ENCODE data around the gene TMEM132E.

- TF ChIP-seq SMC3 (IDR thresholded peaks at IDR 0.05; ENCODE audit: borderline replicate concordance, low read length) (no peak), SP1 (IDR thresholded peaks at IDR 0.05; ENCODE audit: low read depth, low read length) (no peak)
Measured at GRCh38 chr17:34610039-34610438, 30.7 kb downstream of the TMEM132E start.

All from GM12878 (cell line).